NCI-H2029 treated with DMSO at 0.1 percent for 48 hours (cell line): Measurements from ENCODE around the gene USP10.

Source experiments
- DNase-seq: peaks from one replicate; lab custom pipeline; 2025; lab: John Stamatoyannopoulos, UW

USP10 gene

GRCh38 chr16:84700446-84701300 is 873 bp downstream of the USP10 start:
- no peak for DNase-seq

GRCh38 chr16:84703681-84704080 is 3.9 kb downstream of the USP10 start:
- DNase-seq = no peak

DNA sequence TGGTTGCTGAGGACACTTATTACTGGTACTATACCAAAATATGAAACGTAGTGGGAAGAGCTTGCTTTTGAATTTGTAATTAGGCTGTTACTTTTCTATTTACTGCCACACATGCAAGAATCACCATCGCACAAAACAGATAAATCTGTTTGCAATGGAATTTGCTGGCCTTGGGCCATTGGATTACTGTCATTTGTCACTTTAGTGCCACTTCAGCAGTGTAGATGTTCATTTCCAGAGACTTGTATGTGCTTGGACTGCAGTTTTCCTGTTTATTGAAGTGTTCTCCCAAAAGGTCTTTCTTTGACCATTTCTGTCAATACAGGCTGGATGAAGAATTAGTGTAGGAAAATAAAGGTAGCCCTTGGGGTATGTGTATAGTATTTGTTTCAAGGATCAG is 4.5 kb downstream of the USP10 start:
- DNase-seq = no peak

DNA sequence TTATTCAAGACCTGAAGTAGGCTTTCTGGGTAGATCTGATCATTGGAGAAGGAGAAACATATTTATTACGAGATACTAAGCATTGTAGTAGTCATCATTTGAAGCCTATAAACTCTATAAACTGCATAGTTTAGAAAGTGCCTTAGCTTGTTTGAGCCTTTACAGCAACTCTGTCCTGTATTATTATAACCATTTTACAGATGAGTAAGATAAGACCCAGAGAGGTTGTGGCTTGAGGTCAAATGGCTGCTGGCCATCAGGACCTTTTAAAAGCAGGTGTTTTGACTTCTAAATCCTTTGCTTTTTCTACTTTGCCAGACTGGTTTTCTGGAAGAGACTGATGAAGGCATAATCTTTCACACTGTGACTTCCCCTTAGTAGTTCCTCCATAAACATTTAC is 7.1 kb downstream of the USP10 start:
- DNase-seq = no peak

GRCh38 chr16:84709609-84710008 is 9.8 kb downstream of the USP10 start:
- DNase-seq = no peak

DNA sequence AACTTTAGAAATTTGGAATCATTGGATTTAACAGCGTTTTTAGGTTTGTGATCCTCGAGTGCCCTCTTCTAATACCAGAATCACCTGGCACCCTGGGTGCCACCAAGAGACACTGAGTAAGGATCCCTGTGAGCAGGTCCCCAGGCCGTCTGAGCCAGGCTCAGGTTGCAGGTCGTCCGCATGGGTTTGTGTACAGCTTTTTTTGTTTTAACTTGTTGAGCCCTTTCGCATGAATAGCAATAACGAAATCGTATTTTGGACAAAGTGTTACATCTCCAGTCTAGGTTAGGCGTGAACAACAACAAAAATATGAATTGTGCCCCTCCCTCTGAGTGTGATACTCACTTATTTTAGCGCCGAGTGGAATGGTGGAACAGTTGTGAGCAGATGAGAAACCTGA is 10.9 kb downstream of the USP10 start:
- no peak for DNase-seq

- DNase-seq = no peak
Observed at GRCh38 chr16:84712138-84712671, 12.4 kb downstream of the USP10 start.

DNA sequence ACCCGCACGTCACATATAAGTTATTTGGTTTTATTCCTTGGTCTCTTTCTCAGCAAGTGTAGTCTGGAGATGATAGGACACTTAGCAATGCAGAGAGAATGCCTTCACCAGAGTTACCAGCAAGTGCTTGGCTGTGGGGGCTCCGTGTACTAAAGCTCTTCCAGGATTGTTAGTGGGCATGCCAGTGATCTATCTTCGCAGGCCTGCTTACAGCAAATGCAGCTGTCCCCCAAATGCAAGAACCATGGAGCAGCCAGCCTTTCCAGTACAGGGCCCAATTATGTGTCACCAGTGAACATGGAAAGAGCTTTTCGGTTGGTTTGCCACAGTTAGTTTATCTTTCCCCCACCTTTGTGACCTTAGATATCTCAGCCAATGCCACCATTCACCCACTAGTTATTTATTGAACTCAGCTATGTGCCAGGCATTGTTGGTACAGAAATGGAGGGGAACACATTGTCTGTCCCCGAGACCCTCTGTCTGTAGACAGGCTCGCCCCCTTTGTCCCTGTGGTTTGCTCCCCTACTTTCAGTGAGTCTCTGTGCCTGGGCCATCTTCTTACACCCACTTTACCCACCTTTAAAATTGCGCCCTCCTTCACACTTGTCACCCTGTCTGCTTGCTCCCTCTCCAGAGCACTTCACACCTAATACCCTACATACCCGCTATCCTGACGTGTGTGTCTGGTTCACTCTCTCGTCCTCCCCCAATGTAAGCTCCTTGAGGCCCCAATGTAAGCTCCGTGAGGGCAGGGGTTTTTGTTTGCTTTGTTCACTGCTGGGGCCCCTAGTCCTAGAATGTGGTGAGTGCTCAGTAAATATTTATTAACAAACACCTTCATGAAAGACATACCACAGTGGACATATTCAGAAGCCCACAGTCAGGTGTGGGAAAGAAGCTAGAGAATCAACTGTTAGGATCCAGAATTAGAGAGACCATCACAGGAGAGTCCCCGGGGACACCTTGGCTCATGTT is 13.3 kb downstream of the USP10 start:
- DNase-seq = no peak

DNA sequence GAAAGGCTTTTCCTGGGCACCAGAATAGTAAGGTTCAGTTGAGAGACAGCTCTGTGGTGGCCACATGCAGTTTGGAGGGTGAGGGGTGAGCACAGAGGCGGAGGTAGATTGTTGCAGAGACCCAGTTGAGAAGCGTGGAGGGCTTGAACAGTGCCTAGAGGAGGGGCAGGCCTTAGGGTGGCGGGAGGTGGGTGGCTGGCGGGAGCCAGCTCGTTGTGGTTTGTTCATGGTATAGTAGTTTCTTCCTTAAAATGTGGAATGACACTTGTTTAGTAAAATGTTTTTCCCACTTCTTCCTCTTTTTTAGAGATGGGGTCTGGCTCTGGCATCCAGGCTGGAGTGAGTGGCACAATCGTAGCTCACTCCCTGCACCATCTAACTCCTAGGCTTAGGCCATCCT is 14.2 kb downstream of the USP10 start:
- no peak for DNase-seq

DNA sequence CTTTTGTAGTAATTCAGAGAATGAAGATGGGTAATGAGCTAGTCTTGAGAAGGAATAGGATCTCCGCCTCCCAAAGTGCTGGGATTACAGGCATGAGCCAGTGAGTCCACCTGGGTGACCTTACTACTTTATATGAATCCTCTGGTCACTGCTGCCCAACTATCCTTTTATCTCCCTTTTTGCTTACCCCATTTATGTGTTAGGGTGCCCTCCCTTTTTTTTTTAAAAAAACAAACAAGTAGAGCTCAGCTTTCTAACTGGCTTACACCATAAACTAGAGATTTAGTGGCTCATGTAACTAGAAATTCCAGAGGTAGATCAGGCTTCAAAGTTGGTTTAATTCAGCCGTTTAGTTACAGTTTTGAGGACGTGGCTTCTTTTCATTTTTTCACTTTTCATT is 15.6 kb downstream of the USP10 start:
- no peak for DNase-seq

- DNase-seq = no peak
Observed at GRCh38 chr16:84715854-84716253, 16.1 kb downstream of the USP10 start.

GRCh38 chr16:84716740-84717139 is 16.9 kb downstream of the USP10 start:
- DNase-seq = no peak

DNA sequence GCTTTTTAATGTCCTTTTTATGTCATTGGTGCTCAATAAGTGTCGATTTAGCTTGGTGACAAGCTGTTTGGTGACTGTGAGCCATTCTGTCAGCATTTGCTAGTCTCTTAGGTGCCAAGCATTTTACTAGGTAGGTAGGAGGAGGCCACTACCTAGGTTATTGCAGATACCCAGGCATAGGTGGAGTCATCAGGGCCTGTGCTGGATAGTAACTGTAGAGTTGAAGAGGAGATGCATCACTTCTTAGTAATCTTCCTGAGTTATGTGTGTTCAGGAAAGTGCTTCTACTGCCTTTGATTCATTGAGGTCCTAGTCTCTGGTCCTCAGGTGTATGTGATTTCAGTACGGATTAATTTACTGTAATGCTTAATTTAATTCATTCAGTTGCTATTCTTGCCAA is 17.7 kb downstream of the USP10 start:
- DNase-seq = no peak

DNA sequence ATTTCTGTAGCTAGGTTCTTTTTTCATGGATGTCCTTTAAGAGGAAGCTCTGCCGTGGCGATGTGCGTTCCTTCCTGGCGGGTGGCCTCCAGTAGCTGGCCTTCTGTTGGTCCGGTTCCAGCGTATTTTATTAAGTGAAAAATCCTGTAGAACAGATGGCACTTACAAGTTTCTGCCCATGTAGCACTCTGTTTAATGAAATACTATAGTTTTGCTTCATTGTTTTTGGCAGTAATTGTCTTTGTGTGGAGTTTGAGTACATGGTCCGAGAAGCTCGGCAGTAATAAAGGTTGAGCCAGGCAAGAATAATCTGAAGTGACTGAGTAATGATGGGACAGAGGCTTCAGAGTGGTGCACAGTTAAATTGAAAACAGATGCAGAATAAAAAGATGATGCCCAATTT is 20.4 kb downstream of the USP10 start:
- no peak for DNase-seq

- no peak for DNase-seq
Observed at GRCh38 chr16:84722068-84722467, 22.3 kb downstream of the USP10 start.

DNA sequence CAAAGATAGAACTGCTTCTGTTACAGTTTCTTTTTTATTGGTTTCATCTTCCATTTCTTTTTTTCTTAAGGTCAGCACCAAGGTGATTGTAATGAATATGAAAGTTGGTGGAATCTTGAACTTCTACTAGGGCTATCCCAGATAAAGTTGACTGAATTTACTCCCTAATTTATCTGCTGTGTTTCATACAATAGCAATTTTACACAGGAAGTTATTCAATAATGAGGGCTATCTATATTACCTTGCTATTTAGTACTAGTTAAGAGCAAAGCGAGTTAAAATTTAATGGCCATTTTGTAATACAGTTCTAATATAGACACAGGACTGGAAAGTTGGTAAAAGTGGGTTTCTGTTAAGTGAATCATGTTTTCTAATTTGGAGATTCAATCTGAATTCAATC is 24.1 kb downstream of the USP10 start:
- DNase-seq = no peak

DNA sequence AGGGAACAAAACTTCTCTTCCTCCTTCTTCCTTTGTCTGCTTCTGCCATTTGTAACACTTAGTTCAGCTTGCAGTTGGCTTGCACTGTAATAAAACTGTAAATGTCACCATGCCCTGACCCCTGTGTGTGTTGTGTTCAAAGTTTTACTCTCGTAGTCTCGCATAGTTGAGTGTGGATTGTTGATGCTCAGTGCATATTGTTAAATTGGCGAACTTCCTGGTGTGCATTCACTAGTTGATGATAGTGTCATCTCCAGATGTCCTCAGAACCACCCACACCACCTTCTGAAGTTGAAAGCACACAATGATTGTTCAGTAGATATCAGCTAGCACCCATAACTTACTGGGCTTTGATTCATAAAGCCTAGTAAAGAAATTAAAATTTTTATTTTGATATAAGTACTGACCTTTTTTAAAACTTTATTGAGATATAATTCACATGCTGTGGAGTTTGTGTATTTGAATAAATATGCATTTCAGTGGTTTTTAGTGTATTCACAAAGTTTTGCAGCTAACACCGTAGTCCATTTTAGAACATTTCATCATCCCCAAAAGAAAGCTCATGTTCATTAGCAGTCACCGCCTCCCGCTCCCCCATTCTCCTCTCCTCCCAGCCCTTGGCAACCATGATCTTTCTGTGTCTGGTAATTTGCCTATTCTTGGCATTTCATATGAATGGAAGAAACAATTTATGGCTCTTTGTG is 25.0 kb downstream of the USP10 start:
- no peak for DNase-seq

DNA sequence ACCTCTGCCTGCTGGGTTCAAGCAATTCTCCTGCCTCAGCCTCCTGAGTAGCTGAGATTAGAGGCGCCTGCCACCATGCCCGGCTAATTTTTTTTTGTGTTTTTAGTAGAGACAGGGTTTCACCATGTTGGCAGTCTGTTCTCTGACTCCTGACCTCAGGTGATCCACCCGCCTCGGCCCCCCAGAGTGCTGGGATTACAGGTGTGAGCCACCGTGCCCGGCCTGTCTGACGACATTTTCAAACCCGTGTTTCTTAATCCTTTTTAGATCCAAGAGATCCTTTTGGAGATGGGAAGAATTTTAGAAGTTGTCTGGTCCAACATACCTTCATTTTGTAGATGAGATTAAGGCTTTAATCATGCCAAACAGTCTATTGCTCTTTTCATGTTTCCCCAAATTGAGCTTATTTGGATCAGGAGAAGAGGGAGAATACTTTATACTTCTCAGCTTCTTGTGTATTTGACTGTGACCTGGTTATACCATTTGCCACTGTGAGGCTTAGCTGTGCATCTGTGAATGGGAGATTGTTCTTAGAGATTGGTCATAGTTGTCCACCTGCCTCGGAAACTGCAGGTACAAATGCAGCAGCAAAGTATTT is 25.8 kb downstream of the USP10 start:
- no peak for DNase-seq

- peak; percentile 10 for DNase-seq
Observed at GRCh38 chr16:84726079-84726668, 26.4 kb downstream of the USP10 start.

DNA sequence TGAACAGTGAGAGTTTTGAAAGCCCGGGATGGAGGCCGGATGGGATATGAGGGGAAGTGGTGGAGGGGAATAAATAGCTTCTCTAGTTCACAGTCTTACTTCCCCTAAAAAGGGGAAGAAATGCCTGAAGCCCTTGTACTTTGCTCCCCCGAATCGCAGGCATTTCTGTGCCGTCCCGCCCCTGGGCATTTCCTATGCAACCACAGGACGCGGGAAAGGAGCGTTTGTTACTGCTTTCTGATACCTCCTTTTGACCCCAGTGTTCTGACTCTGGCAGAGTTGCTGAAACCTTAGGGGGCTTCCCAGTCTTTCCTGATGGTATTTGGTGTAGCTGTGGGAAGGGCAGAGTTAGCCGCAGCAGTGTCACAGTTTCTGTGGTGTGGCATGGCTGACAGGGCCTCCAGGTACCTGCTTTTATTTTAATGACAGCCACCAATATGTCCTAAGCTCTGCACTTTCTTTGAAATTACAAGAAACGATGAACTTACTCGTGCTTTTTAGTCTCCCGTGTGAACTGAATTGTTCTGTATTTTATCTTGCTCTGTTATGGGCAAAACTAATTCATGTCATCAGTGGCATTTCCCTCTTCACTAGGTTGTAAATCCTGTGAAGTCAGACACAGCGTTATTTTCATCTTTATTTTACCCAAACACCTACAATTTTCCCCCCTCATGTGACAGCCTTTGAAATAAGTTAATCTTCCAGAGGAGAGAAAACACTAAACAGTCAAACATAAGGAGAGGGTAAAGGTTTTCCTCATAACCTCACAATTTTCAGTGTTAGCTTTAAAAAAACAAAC is 27.1 kb downstream of the USP10 start:
- no peak for DNase-seq
